ENCODE measurements around the gene F11.

The F11 gene

DNA sequence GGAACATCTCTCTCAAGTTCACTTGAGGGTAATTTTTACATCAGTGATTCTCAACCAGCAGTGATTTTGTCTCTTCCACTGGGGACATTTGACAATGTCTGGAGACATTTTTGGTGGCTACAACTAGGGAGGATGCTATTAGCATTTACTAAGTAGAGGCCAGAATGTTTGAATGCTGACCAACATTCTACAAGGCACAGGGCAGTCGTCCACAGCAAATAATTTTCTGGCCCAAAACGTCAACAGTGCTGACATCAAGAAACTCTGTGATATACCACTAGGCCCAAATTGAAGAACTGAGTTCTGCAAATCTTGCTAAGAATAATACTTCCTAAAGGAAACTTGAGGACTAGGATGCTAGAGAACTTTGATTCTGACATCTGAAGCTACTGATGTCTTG lies 31.6 kb upstream of the F11 start:
- Histone ChIP-seq H3K27ac (ENCODE audit: low read depth, low read length) (no peak overlapping the region), H3K4me3 (ENCODE audit: low read length) (no peak overlapping the region), H3K9me3 (ENCODE audit: control insufficient read depth, insufficient read depth, low read length) (no peaks in the 10 kb centered on the region), H3K4me1 (ENCODE audit: control insufficient read depth, low read length) (no peaks in the 10 kb centered on the region), H3K27me3 (ENCODE audit: control insufficient read depth, low read length) (0 out of 2 replicates have a peak, but pooled peaks cover 6% of the 10 kb centered on the region), H3K4me2 (ENCODE audit: low read length) (no peak overlapping the region), H4K20me1 (ENCODE audit: control insufficient read depth, insufficient read depth, low read depth, low read length) (no peaks in the 10 kb centered on the region), H3K9me2 (replicated peaks; ENCODE audit: control insufficient read depth, low read length) (no peaks in the 10 kb centered on the region), H3F3A (ENCODE audit: control insufficient read depth, insufficient read depth) (no peaks in the 10 kb centered on the region), H3K79me2 (ENCODE audit: control insufficient read depth, low read length) (no peaks in the 10 kb centered on the region), H3K36me3 (ENCODE audit: control insufficient read depth, low read length) (no peaks in the 10 kb centered on the region)
- TF ChIP-seq, protein P1, sequence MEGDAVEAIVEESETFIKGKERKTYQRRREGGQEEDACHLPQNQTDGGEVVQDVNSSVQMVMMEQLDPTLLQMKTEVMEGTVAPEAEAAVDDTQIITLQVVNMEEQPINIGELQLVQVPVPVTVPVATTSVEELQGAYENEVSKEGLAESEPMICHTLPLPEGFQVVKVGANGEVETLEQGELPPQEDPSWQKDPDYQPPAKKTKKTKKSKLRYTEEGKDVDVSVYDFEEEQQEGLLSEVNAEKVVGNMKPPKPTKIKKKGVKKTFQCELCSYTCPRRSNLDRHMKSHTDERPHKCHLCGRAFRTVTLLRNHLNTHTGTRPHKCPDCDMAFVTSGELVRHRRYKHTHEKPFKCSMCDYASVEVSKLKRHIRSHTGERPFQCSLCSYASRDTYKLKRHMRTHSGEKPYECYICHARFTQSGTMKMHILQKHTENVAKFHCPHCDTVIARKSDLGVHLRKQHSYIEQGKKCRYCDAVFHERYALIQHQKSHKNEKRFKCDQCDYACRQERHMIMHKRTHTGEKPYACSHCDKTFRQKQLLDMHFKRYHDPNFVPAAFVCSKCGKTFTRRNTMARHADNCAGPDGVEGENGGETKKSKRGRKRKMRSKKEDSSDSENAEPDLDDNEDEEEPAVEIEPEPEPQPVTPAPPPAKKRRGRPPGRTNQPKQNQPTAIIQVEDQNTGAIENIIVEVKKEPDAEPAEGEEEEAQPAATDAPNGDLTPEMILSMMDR (IDR thresholded peaks at IDR 0.05; ENCODE audit: low read depth, low read length, poor library complexity, severe bottlenecking): no peak
- no peak for TF ChIP-seq EZH2phosphoT487 (IDR thresholded peaks at IDR 0.05; ENCODE audit: borderline replicate concordance, low read length)

GRCh38 chr4:186236126-186236525 lies 29.9 kb upstream of the F11 start:
- Histone ChIP-seq H3K4me3 (ENCODE audit: low read length) (no peak overlapping the region), H3K79me2 (ENCODE audit: control insufficient read depth, low read length) (no peaks in the 10 kb centered on the region), H3K9me2 (replicated peaks; ENCODE audit: control insufficient read depth, low read length) (no peaks in the 10 kb centered on the region), H3K36me3 (ENCODE audit: control insufficient read depth, low read length) (no peaks in the 10 kb centered on the region), H3K4me1 (ENCODE audit: control insufficient read depth, low read length) (no peaks in the 10 kb centered on the region), H3K9me3 (ENCODE audit: control insufficient read depth, insufficient read depth, low read length) (no peaks in the 10 kb centered on the region), H4K20me1 (ENCODE audit: control insufficient read depth, insufficient read depth, low read depth, low read length) (no peaks in the 10 kb centered on the region), H3K27ac (ENCODE audit: low read depth, low read length) (no peak overlapping the region), H3F3A (ENCODE audit: control insufficient read depth, insufficient read depth) (no peaks in the 10 kb centered on the region), H3K27me3 (ENCODE audit: control insufficient read depth, low read length) (0 out of 2 replicates have a peak, but pooled peaks cover 4% of the 10 kb centered on the region), H3K4me2 (ENCODE audit: low read length) (no peak overlapping the region)
- TF ChIP-seq EZH2phosphoT487 (IDR thresholded peaks at IDR 0.05; ENCODE audit: borderline replicate concordance, low read length): no peak
- TF ChIP-seq, protein P1 (IDR thresholded peaks at IDR 0.05; ENCODE audit: low read depth, low read length, poor library complexity, severe bottlenecking): no peak

GRCh38 chr4:186240452-186240847 lies 25.5 kb upstream of the F11 start:
- H3K9me2 ChIP-seq (replicated peaks; ENCODE audit: control insufficient read depth, low read length): no peaks in the 10 kb centered on the region
- no peak overlapping the region for H3K4me2 ChIP-seq (ENCODE audit: low read length)
- H3K4me3 ChIP-seq (ENCODE audit: low read length): no peak overlapping the region
- H3K27me3 ChIP-seq (ENCODE audit: control insufficient read depth, low read length): no peaks in the 10 kb centered on the region
- H3K4me1 ChIP-seq (ENCODE audit: control insufficient read depth, low read length): no peaks in the 10 kb centered on the region
- no peaks in the 10 kb centered on the region for H4K20me1 ChIP-seq (ENCODE audit: control insufficient read depth, insufficient read depth, low read depth, low read length)
- TF ChIP-seq EZH2phosphoT487 (IDR thresholded peaks at IDR 0.05; ENCODE audit: borderline replicate concordance, low read length): no peak
- TF ChIP-seq, protein P1 (IDR thresholded peaks at IDR 0.05; ENCODE audit: low read depth, low read length, poor library complexity, severe bottlenecking): no peak
- no peaks in the 10 kb centered on the region for H3K9me3 ChIP-seq (ENCODE audit: control insufficient read depth, insufficient read depth, low read length)
- no peaks in the 10 kb centered on the region for H3F3A ChIP-seq (ENCODE audit: control insufficient read depth, insufficient read depth)
- H3K27ac ChIP-seq (ENCODE audit: low read depth, low read length): no peak overlapping the region
- H3K36me3 ChIP-seq (ENCODE audit: control insufficient read depth, low read length): no peaks in the 10 kb centered on the region
- H3K79me2 ChIP-seq (ENCODE audit: control insufficient read depth, low read length): no peaks in the 10 kb centered on the region
